GM19463 (cell line): ENCODE measurements around the gene ANKRD30A.
"Not testable (repeated sequence)": the region's sequence is repeated elsewhere in the genome, so short reads cannot be mapped to it uniquely, and the experiment has no call there.

Experiments used
- ATAC-seq: cut with Tn5 transposase; IDR thresholded peaks from one replicate; pipeline ENCODE4 v1.9.1; 2021; ENCODE audit warnings: mild to moderate bottlenecking, moderate library complexity; ENCODE audit not compliant: unreplicated experiment

ANKRD30A gene

DNA sequence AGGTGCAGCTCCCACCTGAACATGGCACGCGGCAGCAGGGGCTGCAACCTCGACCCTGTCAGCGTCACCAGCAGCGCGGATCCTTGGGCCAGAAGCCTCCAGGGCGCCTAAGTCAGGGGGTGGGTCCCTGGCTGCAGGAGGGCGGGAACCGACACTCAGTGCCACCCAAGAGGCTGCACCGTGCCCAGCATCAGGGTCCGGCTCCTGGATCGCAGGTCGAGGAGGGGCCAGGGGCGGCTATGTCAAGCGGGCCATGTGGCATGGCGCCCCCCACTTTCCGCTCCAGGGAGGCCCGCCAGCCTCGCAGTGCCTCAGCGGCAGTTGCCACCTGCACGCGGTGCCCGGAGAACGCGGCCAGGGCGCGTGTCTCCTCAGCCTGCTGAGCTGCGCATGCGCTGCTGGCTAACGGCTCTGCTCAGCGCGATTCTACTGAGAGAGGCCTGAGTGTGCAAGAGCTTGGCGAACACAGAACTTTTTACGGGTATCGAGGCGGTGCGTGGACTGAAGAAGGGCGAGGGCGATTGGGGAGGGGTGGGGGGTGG, at the start of gene ANKRD30A:
TSS of gene ANKRD30A (plus strand) at position 408 of the 542 bp plus-strand sequence. CDS start 190 bp downstream, outside the sequence.
- ATAC-seq: no peak

DNA sequence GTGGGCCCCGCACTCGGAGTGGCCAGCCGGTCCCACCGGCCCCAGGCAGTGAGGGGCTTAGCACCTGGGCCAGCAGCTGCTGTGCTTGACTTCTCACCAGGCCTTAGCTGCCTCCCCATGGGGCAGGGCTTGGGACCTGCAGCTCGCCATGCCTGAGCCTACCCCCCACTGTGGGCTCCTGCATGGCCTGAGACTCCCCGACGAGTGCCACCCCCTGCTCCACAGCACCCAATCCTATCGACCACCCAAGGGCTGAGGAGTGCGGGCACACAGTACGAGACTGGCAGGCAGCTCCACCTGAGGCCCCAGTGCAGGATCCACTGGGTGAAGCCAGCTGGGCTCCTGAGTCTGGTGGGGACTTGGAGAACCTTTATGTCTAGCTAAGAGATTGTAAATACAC, 49.3 kb upstream of the ANKRD30A start:
- ATAC-seq: not testable (repeated sequence)

DNA sequence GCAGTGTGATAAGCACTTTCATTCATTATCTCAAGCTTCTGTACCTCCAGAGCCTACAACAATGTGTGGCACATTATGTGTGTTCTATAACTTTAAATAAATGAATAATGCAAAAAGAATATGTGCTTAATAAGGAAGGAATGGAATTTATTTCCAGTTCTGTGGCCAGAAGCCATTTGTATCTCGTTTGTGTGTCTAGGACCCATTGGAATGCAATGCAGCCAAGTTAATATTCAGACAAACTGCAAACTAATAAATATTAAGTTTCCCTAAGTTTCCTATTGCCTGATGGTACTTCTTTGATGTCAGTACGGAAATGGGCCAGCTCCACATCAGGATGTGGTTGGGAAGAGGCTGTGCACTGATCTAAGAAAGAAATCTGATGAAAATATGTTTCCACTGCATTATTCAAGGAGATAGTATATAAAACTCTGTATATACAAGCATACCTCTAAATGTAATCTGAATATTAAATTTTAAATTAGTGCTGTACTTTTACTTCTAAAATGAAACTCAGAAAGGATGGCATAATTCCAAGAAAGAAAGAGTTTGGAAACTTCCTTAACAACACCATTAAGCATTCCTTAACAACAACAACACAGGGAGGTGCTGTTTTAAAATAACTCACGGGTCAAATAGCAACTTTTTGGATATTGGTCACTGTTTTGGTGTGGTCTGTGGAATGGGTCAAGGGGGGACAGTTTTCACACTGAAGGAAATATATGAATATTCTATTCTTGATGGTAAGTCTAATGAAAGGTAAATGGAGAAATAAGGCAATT, 29.4 kb upstream of the ANKRD30A start:
- no peak for ATAC-seq

DNA sequence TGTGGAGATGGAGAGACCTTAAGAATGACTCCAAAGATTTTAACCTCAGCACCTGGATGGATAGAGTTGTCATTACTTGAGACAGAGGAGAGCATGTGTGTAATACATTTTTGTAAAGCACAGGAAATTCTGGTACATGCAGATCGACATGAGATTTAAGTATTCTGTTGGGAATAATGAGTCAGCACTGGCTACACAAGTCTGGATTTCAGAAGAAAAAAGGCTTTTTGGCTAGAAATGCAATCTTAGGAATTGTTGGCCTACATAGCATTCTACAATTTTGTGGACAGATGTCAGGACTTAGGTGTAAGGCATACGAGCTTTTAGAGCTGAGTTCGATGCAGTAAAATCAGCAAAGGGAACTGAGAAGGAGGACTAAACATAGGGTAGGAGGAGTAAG, 24.1 kb upstream of the ANKRD30A start:
- no peak for ATAC-seq

DNA sequence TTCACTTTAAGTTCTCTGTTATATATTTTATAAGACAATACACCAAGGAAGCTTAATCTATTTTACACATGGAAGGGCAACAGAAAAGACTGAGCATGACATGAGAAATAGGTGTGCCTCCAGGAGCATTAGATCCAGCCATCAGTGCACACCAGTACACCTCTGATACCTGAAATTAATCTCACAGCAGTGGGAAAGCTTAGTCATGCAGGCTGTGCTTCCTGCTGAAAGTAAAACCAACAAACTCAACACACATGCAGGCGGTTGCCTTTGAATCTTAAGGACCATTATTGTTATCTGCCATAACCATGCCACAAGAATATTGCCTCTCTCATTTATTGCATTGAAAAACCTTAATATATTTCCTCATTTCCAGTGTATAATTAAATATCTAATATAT, 16.4 kb upstream of the ANKRD30A start:
- no peak for ATAC-seq

- no peak for ATAC-seq
Measured at GRCh38 chr10:37124532-37124931, 866 bp upstream of the ANKRD30A start.

- no peak for ATAC-seq
Measured at GRCh38 chr10:37125921-37126320, 523 bp downstream of the ANKRD30A start.

DNA sequence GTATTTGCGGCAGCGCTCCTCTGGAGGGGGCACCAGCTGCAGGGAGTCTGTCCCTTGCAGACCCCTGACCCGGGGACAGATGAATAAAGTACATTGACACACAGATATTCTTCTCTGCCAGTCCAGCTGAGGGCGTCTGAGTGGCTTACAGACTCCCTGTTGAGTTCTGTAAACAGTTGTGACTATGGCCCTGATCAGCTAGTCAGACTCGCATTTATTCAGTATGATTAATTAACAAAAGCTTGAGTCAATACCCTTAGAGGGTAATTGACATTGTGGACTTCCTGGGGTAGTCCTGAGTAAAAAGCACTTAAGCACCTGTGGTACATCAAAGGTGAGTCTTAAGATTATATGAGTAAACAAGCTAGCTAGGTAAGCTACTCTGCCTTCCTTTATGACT, 21.0 kb downstream of the ANKRD30A start:
- ATAC-seq: no peak

GRCh38 chr10:37162430-37162829, 37.0 kb downstream of the ANKRD30A start:
- not testable (repeated sequence) for ATAC-seq

DNA sequence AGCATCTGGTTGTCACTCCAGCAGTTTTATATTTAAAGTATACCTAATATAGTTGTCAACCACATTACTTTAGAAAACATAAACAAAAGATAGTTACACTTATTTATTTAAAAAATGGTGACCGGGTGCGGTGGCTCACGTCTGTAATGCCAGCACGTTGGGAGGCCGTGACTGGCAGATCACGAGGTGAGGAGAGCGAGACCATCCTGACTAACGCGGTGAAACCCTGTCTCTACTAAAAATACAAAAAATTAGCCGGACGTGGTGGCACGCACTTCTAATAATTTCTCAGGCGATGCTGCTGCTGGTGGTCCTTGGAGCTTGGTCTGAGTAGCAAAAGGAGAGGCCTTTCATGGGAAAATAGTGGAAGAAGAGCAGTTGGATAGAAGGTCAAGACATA, 46.5 kb downstream of the ANKRD30A start:
- ATAC-seq: not testable (repeated sequence)

DNA sequence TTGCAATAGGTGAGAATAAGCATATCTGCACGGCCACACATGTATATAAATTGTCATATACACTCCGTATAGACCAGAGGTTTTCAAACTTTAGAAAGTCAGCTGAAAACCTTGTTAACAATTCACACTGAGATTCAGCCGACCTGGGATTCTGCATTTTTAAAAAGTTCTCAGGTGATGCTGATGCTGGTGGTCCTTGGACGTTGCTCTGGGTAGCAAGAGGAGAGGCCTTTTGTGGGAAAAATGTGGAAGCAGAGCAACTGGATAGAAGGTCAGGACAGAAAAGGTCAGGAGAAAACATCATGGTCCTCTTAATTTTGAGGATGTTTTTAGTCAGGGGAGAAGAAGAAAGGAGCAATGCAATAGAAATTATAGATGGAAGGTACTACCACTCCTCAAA, 52.9 kb downstream of the ANKRD30A start:
- ATAC-seq: not testable (repeated sequence)

- ATAC-seq: not testable (repeated sequence)
Measured at GRCh38 chr10:37182719-37183118, 57.3 kb downstream of the ANKRD30A start.

DNA sequence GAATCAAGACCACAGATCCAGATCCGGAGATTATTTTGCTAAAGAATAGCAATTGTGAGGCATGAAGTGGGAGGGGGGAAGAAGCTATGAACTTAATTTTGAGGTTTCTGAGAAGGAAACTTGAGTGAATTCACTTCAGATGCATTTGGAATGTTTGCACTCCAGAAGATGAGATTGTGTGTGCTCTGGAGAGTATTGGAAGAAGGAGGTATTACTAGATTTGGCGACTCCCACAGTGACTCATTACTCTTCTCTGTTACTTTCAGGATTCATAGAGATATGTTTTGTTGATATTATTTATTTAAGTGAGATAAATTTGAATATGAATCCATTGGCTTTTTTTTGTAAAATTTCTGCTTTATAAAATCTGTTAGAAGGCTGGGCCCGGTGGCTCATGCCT, 80.7 kb downstream of the ANKRD30A start:
- no peak for ATAC-seq

DNA sequence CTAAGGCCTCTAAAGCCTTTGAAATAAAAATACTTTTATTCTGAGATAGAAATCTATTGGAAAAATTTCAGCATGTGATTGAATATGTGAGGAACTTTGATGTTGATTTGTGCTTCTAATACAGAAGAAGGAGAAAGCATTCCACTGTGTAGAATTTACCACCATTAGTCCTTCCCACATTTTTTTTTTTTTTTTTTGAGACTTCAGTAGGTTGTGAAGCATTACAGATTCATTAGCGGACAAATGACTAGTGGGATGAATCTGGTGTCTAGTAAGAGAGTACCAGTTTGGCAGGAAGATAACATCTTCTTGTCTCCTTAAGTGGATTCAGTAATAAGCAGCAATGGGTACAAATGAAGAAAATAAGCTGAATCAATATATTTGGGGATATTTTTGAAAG, 95.5 kb downstream of the ANKRD30A start:
- no peak for ATAC-seq

DNA sequence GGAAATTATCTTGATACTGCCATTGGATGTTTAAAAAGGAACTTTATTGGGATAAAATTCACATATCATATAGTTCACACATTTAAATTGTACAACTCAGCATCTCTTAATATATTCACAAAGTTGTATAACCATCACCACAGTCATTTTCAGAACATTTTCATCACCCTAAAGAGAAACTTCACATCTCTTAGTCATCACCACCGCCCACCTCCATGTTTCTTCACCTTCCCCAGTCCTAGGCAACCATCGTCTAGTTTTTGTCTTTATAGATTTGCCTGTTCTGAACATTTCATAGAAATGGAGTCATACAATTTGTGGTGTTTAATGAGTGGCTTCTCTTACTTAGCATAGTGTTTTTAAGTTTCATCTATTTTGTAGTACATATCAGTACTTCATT, 96.6 kb downstream of the ANKRD30A start:
- ATAC-seq: no peak

DNA sequence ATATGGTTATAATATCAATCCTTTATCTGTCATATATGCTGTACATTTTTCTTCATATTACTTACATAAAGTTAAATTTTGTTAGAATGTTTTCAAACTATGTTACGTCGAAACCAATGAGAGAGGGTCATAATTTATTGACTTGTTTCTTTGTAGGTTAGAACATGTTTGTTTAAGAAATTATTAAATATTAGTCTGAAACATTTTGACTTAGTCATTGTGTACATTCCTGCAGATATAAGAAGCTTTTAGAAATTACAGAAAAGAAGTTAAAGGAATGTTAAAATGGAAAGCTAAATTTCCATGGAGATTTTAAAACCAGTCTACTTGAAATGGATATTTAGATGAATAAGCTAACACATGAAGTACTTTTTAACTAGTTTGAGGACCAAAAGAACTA, 99.8 kb downstream of the ANKRD30A start:
- no peak for ATAC-seq

GRCh38 chr10:37226524-37226923, 101.1 kb downstream of the ANKRD30A start:
- no peak for ATAC-seq

- ATAC-seq: no peak
Measured at GRCh38 chr10:37234692-37235091, 109.3 kb downstream of the ANKRD30A start.

GRCh38 chr10:37236093-37236492, 110.7 kb downstream of the ANKRD30A start:
- no peak for ATAC-seq

GRCh38 chr10:37240223-37240622, 114.8 kb downstream of the ANKRD30A start:
- ATAC-seq: no peak

GRCh38 chr10:37246637-37247036, 121.2 kb downstream of the ANKRD30A start:
- ATAC-seq: no peak

- ATAC-seq: not testable (repeated sequence)
Measured at GRCh38 chr10:37255837-37256236, 130.4 kb downstream of the ANKRD30A start.

- no peak for ATAC-seq
Measured at GRCh38 chr10:37263304-37263703, 137.9 kb downstream of the ANKRD30A start.
